Esophagus (tissue), 2 donors: ENCODE measurements around the gene SPACA6. TPM values are rescaled to one million over a fixed set of nuclear protein-coding genes. Genes with fewer than 3 reads are reported as not detected.

Experiments
- polyA plus RNA-seq, 2 donors: library from polyadenylated mRNA; stranded (reverse); fragments of 200-250 nt; gene quantifications; one replicate each; pipeline ENCODE4 v1.2.3, GENCODE V29; 2013
- donor health status: healthy with polysubstance abuse.
- donor health status: Bipolar disorder and iron deficiency.

Gene SPACA6
- polyA plus RNA-seq, 2 donors = 4.4 to 14.0 TPM

Other genes with a start within 250 kb of the SPACA6 start
- under 1 TPM; 0.04 to 0.16 TPM for gene SIGLEC8, start 234.9 kb upstream of the SPACA6 start, polyA plus RNA-seq
- not detected for gene CEACAM18, start 214.8 kb upstream of the SPACA6 start, polyA plus RNA-seq
- under 1 TPM; 0.02 to 0.04 TPM for gene SIGLEC12, start 191.5 kb upstream of the SPACA6 start, polyA plus RNA-seq
- gene SIGLEC6, start 161.7 kb upstream of the SPACA6 start, polyA plus RNA-seq = under 1 TPM in 1 of 2 donors, not detected in 1; 0.13 TPM
- 1 to 10 TPM; 1.5 to 1.9 TPM for gene ZNF175, start 122.0 kb upstream of the SPACA6 start, polyA plus RNA-seq
- not detected for gene SIGLEC5, start 62.9 kb upstream of the SPACA6 start, polyA plus RNA-seq
- under 1 TPM; 0.11 to 0.26 TPM for gene SIGLEC14, start 46.5 kb upstream of the SPACA6 start, polyA plus RNA-seq
- under 1 TPM; 0.01 to 0.04 TPM for gene HAS1, start 30.7 kb downstream of the SPACA6 start, polyA plus RNA-seq
- under 1 TPM; 0.49 to 1.00 TPM for gene FPR1, start 58.5 kb downstream of the SPACA6 start, polyA plus RNA-seq
- under 1 TPM; 0.04 to 0.12 TPM for gene FPR2, start 67.8 kb downstream of the SPACA6 start, polyA plus RNA-seq
- 1 to 10 TPM in 1 of 2 donors, under 1 TPM in 1; 0.26 to 1.1 TPM for gene FPR3, start 101.8 kb downstream of the SPACA6 start, polyA plus RNA-seq
- gene ZNF577, start 194.6 kb downstream of the SPACA6 start, polyA plus RNA-seq = 1 to 10 TPM; 7.3 to 9.6 TPM
- 1 to 10 TPM; 2.2 to 5.3 TPM for gene ZNF649, start 211.7 kb downstream of the SPACA6 start, polyA plus RNA-seq
- 1 to 10 TPM; 1.7 to 4.0 TPM for gene ZNF613, start 234.1 kb downstream of the SPACA6 start, polyA plus RNA-seq